HEK293 (cell line): Measurements from ENCODE around the gene ZNF664.

Experiments
- GFI1B ChIP-seq: fragments of 450-650 bp; formaldehyde crosslinking; IDR thresholded peaks from 2 replicates; pipeline ENCODE4 v1.5.1; 2016; ENCODE audit warnings: missing biosample characterization, missing genetic modification characterization
- HOXD13 ChIP-seq: sonication (generic); formaldehyde crosslinking; IDR thresholded peaks from 2 replicates; pipeline ENCODE4 v1.8.0; 2022; ENCODE audit warnings: missing genetic modification reagents, borderline replicate concordance
- SP2 ChIP-seq: fragments of 450-650 bp; formaldehyde crosslinking; IDR thresholded peaks from 2 replicates; pipeline ENCODE4 v1.5.1; 2016; ENCODE audit warnings: missing biosample characterization, missing genetic modification characterization
- YY1 ChIP-seq: fragments of 450-650 bp; formaldehyde crosslinking; IDR thresholded peaks from 2 replicates; pipeline ENCODE4 v1.5.1; 2018; ENCODE audit warnings: missing biosample characterization, missing genetic modification characterization
- ZBTB21 ChIP-seq: fragments of 450-650 bp; formaldehyde crosslinking; IDR thresholded peaks from 2 replicates; pipeline ENCODE4 v1.5.1; 2017; ENCODE audit warnings: missing biosample characterization, missing genetic modification characterization
- ZNF629 ChIP-seq: fragments of 450-650 bp; formaldehyde crosslinking; IDR thresholded peaks from 2 replicates; pipeline ENCODE4 v1.5.1; 2017; ENCODE audit warnings: missing biosample characterization, missing genetic modification characterization
- ZNF677 ChIP-seq: fragments of 450-650 bp; IDR thresholded peaks from 2 replicates; pipeline ENCODE4 v1.5.0; 2018; ENCODE audit warnings: missing biosample characterization, mild to moderate bottlenecking, missing genetic modification characterization, moderate library complexity
- ZNF785 ChIP-seq: fragments of 450-650 bp; formaldehyde crosslinking; IDR thresholded peaks from 2 replicates; pipeline ENCODE4 v1.5.1; 2016; ENCODE audit warnings: missing biosample characterization, missing genetic modification characterization
- ZNF792 ChIP-seq: fragments of 450-650 bp; formaldehyde crosslinking; IDR thresholded peaks from 2 replicates; pipeline ENCODE4 v1.5.1; 2016; ENCODE audit warnings: missing biosample characterization, missing genetic modification characterization
- TF ChIP-seq, protein P1 (sequence below): fragments of 450-650 bp; formaldehyde crosslinking; IDR thresholded peaks from 2 replicates; pipeline ENCODE4 v1.5.1; 2016; ENCODE audit warnings: missing biosample characterization, missing genetic modification characterization
- TF ChIP-seq, protein P2 (sequence below): fragments of 450-650 bp; formaldehyde crosslinking; IDR thresholded peaks from 2 replicates; pipeline ENCODE4 v1.5.1; 2016; ENCODE audit warnings: missing biosample characterization, missing genetic modification characterization
- TF ChIP-seq, protein P3 (sequence below): fragments of 450-650 bp; formaldehyde crosslinking; IDR thresholded peaks from 2 replicates; pipeline ENCODE4 v1.5.1; 2016; ENCODE audit warnings: missing biosample characterization, missing genetic modification characterization
- TF ChIP-seq, protein P4 (sequence below): fragments of 450-650 bp; formaldehyde crosslinking; IDR thresholded peaks from 2 replicates; pipeline ENCODE4 v1.5.1; 2016; ENCODE audit warnings: missing biosample characterization, missing genetic modification characterization, low read depth
- TF ChIP-seq, protein P5 (sequence below): fragments of 450-650 bp; formaldehyde crosslinking; IDR thresholded peaks from 2 replicates; pipeline ENCODE4 v1.5.1; 2016; ENCODE audit warnings: missing biosample characterization, missing genetic modification characterization

DNA sequence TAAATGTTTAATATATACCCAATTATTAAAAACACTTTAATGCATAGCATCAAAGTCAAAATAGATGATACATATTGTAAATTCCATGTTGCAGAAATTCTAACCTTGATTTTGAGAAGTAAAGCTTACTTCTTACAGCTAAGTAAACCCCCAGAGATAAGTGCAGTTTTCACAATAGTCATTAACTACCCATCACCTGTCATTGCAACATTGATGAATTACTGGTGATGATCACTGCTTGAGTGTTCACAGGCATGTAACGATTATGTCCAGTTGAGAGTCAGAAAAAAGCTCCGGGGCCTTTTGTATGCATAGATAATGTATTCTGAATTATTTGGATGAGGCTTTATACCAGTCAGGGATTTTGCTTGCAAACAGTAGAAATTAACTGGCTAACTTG lies 67.7 kb downstream of the ZNF664 start:
- TF ChIP-seq ZBTB21 (tag by site-specific recombination): no peak
- TF ChIP-seq ZNF677 (tag by site-specific recombination): no peak
- TF ChIP-seq, protein P1, sequence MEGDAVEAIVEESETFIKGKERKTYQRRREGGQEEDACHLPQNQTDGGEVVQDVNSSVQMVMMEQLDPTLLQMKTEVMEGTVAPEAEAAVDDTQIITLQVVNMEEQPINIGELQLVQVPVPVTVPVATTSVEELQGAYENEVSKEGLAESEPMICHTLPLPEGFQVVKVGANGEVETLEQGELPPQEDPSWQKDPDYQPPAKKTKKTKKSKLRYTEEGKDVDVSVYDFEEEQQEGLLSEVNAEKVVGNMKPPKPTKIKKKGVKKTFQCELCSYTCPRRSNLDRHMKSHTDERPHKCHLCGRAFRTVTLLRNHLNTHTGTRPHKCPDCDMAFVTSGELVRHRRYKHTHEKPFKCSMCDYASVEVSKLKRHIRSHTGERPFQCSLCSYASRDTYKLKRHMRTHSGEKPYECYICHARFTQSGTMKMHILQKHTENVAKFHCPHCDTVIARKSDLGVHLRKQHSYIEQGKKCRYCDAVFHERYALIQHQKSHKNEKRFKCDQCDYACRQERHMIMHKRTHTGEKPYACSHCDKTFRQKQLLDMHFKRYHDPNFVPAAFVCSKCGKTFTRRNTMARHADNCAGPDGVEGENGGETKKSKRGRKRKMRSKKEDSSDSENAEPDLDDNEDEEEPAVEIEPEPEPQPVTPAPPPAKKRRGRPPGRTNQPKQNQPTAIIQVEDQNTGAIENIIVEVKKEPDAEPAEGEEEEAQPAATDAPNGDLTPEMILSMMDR: no peak
- no peak for TF ChIP-seq ZNF785 (tag by site-specific recombination)
- TF ChIP-seq, protein P2, sequence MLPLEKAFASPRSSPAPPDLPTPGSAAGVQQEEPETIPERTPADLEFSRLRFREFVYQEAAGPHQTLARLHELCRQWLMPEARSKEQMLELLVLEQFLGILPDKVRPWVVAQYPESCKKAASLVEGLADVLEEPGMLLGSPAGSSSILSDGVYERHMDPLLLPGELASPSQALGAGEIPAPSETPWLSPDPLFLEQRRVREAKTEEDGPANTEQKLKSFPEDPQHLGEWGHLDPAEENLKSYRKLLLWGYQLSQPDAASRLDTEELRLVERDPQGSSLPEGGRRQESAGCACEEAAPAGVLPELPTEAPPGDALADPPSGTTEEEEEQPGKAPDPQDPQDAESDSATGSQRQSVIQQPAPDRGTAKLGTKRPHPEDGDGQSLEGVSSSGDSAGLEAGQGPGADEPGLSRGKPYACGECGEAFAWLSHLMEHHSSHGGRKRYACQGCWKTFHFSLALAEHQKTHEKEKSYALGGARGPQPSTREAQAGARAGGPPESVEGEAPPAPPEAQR (tag by site-specific recombination): no peak
- TF ChIP-seq ZNF629 (tag by site-specific recombination): no peak
- no peak for TF ChIP-seq SP2 (tag by site-specific recombination)
- TF ChIP-seq, protein P3, sequence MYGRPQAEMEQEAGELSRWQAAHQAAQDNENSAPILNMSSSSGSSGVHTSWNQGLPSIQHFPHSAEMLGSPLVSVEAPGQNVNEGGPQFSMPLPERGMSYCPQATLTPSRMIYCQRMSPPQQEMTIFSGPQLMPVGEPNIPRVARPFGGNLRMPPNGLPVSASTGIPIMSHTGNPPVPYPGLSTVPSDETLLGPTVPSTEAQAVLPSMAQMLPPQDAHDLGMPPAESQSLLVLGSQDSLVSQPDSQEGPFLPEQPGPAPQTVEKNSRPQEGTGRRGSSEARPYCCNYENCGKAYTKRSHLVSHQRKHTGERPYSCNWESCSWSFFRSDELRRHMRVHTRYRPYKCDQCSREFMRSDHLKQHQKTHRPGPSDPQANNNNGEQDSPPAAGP (tag by site-specific recombination): no peak
- TF ChIP-seq, protein P4, sequence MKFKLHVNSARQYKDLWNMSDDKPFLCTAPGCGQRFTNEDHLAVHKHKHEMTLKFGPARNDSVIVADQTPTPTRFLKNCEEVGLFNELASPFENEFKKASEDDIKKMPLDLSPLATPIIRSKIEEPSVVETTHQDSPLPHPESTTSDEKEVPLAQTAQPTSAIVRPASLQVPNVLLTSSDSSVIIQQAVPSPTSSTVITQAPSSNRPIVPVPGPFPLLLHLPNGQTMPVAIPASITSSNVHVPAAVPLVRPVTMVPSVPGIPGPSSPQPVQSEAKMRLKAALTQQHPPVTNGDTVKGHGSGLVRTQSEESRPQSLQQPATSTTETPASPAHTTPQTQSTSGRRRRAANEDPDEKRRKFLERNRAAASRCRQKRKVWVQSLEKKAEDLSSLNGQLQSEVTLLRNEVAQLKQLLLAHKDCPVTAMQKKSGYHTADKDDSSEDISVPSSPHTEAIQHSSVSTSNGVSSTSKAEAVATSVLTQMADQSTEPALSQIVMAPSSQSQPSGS: no peak
- no peak for TF ChIP-seq HOXD13 (CRISPR knock-in tag)
- no peak for TF ChIP-seq YY1 (tag by site-specific recombination)
- TF ChIP-seq, protein P5, sequence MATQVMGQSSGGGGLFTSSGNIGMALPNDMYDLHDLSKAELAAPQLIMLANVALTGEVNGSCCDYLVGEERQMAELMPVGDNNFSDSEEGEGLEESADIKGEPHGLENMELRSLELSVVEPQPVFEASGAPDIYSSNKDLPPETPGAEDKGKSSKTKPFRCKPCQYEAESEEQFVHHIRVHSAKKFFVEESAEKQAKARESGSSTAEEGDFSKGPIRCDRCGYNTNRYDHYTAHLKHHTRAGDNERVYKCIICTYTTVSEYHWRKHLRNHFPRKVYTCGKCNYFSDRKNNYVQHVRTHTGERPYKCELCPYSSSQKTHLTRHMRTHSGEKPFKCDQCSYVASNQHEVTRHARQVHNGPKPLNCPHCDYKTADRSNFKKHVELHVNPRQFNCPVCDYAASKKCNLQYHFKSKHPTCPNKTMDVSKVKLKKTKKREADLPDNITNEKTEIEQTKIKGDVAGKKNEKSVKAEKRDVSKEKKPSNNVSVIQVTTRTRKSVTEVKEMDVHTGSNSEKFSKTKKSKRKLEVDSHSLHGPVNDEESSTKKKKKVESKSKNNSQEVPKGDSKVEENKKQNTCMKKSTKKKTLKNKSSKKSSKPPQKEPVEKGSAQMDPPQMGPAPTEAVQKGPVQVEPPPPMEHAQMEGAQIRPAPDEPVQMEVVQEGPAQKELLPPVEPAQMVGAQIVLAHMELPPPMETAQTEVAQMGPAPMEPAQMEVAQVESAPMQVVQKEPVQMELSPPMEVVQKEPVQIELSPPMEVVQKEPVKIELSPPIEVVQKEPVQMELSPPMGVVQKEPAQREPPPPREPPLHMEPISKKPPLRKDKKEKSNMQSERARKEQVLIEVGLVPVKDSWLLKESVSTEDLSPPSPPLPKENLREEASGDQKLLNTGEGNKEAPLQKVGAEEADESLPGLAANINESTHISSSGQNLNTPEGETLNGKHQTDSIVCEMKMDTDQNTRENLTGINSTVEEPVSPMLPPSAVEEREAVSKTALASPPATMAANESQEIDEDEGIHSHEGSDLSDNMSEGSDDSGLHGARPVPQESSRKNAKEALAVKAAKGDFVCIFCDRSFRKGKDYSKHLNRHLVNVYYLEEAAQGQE: no peak
- no peak for TF ChIP-seq ZNF792 (tag by site-specific recombination)
- no peak for TF ChIP-seq GFI1B (tag by site-specific recombination)
